Measurements from ENCODE around the gene GOLT1A. TPM values are rescaled to one million over a fixed set of nuclear protein-coding genes. Genes with fewer than 3 reads are reported as not detected.

The GOLT1A gene
- total and polyA plus RNA-seq, 2 donors (not counting 1 experiment from before 2014, with no cell fraction given) = not detected

DNA sequence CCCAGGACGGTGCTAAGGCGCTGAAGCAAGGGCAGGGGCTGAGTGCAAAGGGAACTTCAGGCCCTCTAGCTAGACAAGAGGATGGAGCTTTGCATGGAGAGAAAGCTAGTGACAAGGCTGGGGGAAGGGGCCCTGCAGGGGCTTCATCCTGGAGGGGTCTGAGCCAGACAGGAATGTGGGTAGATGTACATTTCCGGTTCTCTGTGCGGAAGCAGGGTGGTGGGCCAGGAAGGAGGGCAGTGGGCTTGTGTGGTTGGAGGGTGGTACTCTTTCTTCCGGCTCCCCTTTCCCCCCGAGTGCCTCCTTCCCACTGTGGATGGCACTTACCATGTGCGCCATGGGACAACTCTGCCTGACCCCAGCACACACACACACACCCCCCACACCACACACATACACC, 19.0 kb downstream of the GOLT1A start:
- H3K27me3 Mint-ChIP-seq = peaks cover 35% of the 10 kb centered on the region
- peaks cover 7% of the 10 kb centered on the region for H3K4me1 Mint-ChIP-seq
- no peak overlapping the region for H3K4me3 Mint-ChIP-seq
- ChIA-PET POLR2A (no interaction called here), CTCF (interaction anchor here (0.6 kb wide), 1 partner anchor 172 kb away, joined by 3 read pairs; no protein-coding TSS in a partner anchor)
- Histone ChIP-seq H3K79me2 (ENCODE audit: control insufficient read depth, insufficient read depth, low read length) (no peaks in the 10 kb centered on the region), H3K9me3 (ENCODE audit: control extremely low read depth in 1 of 3, control insufficient read depth in 2 of 3, insufficient read depth in 1 of 3, low read length in 2 of 3) (no peaks in the 10 kb centered on the region), H3K36me3 (replicated peaks in 1 of 2; ENCODE audit: control extremely low read depth in 1 of 2, control insufficient read depth in 1 of 2, extremely low read depth in 1 of 2, insufficient read depth in 2 of 2, low read length in 1 of 2) (no peaks in the 10 kb centered on the region), H3K27ac (ENCODE audit: low read length in 2 of 2) (no peak overlapping the region), H2AFZ (ENCODE audit: insufficient read depth, low read depth, low read length, poor library complexity, severe bottlenecking) (no peak overlapping the region), H3K4me1 (ENCODE audit: control insufficient read depth in 2 of 2, insufficient read depth in 2 of 2, low read length in 2 of 2) (peaks cover 4 to 8% of the 10 kb centered on the region in 2 donors), H3K27me3 (replicated peaks in 1 of 4; ENCODE audit: control extremely low read depth in 1 of 4, control insufficient read depth in 3 of 4, insufficient read depth in 4 of 4, low read length in 3 of 4) (peaks cover 0 to 20% (median 5%) of the 10 kb centered on the region in 4 experiments), H3K4me3 (ENCODE audit: control extremely low read depth in 1 of 5, extremely low read depth in 1 of 5, insufficient read depth in 1 of 5, low read depth in 2 of 5, low read length in 4 of 5) (no peak overlapping the region), H3K9ac (ENCODE audit: low read length) (no peak overlapping the region), H3K4me2 (replicated peaks; ENCODE audit: low read depth, low read length, poor library complexity, severe bottlenecking) (no peak overlapping the region), H4K20me1 (ENCODE audit: control insufficient read depth, insufficient read depth, low read length, poor library complexity, severe bottlenecking) (no peaks in the 10 kb centered on the region)
- H3K9me3 Mint-ChIP-seq (ENCODE audit: insufficient read depth) = no peaks in the 10 kb centered on the region
- H3K27ac Mint-ChIP-seq = no peak overlapping the region
- TF ChIP-seq EZH2 (IDR thresholded peaks at IDR 0.05; ENCODE audit: borderline replicate concordance, insufficient read depth, low read depth, low read length, poor library complexity, severe bottlenecking) = no peak
- TF ChIP-seq, protein P1, sequence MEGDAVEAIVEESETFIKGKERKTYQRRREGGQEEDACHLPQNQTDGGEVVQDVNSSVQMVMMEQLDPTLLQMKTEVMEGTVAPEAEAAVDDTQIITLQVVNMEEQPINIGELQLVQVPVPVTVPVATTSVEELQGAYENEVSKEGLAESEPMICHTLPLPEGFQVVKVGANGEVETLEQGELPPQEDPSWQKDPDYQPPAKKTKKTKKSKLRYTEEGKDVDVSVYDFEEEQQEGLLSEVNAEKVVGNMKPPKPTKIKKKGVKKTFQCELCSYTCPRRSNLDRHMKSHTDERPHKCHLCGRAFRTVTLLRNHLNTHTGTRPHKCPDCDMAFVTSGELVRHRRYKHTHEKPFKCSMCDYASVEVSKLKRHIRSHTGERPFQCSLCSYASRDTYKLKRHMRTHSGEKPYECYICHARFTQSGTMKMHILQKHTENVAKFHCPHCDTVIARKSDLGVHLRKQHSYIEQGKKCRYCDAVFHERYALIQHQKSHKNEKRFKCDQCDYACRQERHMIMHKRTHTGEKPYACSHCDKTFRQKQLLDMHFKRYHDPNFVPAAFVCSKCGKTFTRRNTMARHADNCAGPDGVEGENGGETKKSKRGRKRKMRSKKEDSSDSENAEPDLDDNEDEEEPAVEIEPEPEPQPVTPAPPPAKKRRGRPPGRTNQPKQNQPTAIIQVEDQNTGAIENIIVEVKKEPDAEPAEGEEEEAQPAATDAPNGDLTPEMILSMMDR (IDR thresholded peaks at IDR 0.05) = no peak
- no peak for DNase-seq
- intact Hi-C loops (cut with micrococcal nuclease) = no loop called here
- 51% methylated on average over 3 of the region's 7 CpGs for WGBS (ENCODE audit: insufficient coverage)
- no peak for ATAC-seq (ENCODE audit: low read depth)

DNA sequence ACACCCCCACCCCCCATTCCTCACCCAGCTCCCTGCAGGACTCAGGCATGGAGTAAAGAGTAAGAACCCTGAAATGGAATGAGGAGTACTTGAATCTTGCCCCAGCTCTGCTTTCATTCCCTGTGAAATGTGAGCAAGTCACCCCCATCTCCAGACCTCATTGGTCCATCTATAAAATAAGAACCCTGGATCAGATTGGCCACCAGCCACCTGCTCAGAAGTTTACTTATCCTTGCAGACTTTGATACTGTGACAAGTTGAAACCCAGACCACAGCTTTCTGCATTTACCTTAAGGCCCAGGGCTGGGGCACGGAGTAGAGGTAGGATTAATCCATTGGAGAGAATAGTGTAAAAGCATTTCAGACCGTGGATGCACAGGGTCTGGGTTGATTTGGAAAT, 19.7 kb downstream of the GOLT1A start:
- intact Hi-C loops (cut with micrococcal nuclease) = no loop called here
- Histone ChIP-seq H3K4me2 (replicated peaks; ENCODE audit: low read depth, low read length, poor library complexity, severe bottlenecking) (no peak overlapping the region), H2AFZ (ENCODE audit: insufficient read depth, low read depth, low read length, poor library complexity, severe bottlenecking) (no peak overlapping the region), H3K27ac (ENCODE audit: low read length in 2 of 2) (no peak overlapping the region), H3K4me3 (ENCODE audit: control extremely low read depth in 1 of 5, extremely low read depth in 1 of 5, insufficient read depth in 1 of 5, low read depth in 2 of 5, low read length in 4 of 5) (no peak overlapping the region), H4K20me1 (ENCODE audit: control insufficient read depth, insufficient read depth, low read length, poor library complexity, severe bottlenecking) (no peaks in the 10 kb centered on the region), H3K27me3 (replicated peaks in 1 of 4; ENCODE audit: control extremely low read depth in 1 of 4, control insufficient read depth in 3 of 4, insufficient read depth in 4 of 4, low read length in 3 of 4) (peaks cover 0 to 27% (median 9%) of the 10 kb centered on the region in 4 experiments), H3K9ac (ENCODE audit: low read length) (no peak overlapping the region), H3K4me1 (ENCODE audit: control insufficient read depth in 2 of 2, insufficient read depth in 2 of 2, low read length in 2 of 2) (peaks cover 9 to 13% of the 10 kb centered on the region in 2 donors), H3K9me3 (ENCODE audit: control extremely low read depth in 1 of 3, control insufficient read depth in 2 of 3, insufficient read depth in 1 of 3, low read length in 2 of 3) (no peaks in the 10 kb centered on the region), H3K36me3 (replicated peaks in 1 of 2; ENCODE audit: control extremely low read depth in 1 of 2, control insufficient read depth in 1 of 2, extremely low read depth in 1 of 2, insufficient read depth in 2 of 2, low read length in 1 of 2) (no peaks in the 10 kb centered on the region), H3K79me2 (ENCODE audit: control insufficient read depth, insufficient read depth, low read length) (no peaks in the 10 kb centered on the region)
- Mint-ChIP-seq H3K4me3 (no peak overlapping the region), H3K4me1 (peaks cover 13% of the 10 kb centered on the region), H3K9me3 (ENCODE audit: insufficient read depth) (no peaks in the 10 kb centered on the region), H3K27ac (no peak overlapping the region), H3K27me3 (peaks cover 42% of the 10 kb centered on the region)
- WGBS (ENCODE audit: insufficient coverage) = 79% methylated on average over 2 of the region's 2 CpGs
- DNase-seq = no peak
- POLR2A ChIA-PET = no interaction called here
- ATAC-seq (ENCODE audit: low read depth) = no peak
- CTCF ChIA-PET = interaction anchor here (0.6 kb wide), 1 partner anchor 172 kb away, joined by 3 read pairs; no protein-coding TSS in a partner anchor
- no peak for TF ChIP-seq EZH2 (IDR thresholded peaks at IDR 0.05; ENCODE audit: borderline replicate concordance, insufficient read depth, low read depth, low read length, poor library complexity, severe bottlenecking)
- TF ChIP-seq, protein P1 (IDR thresholded peaks at IDR 0.05) = no peak
